HL-60 (cell line): ENCODE measurements around the gene FOLH1.
"Not testable (repeated sequence)": the region's sequence is repeated elsewhere in the genome, so short reads cannot be mapped to it uniquely, and the experiment has no call there.

Experiments used
- CTCF ChIP-seq: IDR thresholded peaks from one replicate; pipeline ENCODE4 v1.5.1; 2011; ENCODE audit warnings: low read length, control low read depth, inconsistent platforms; ENCODE audit not compliant: insufficient read depth
- POLR2AphosphoS5 ChIP-seq: IDR thresholded peaks from 2 replicates; pipeline ENCODE4 v1.6.1; 2012; ENCODE audit warnings: low read depth
- REST ChIP-seq: IDR thresholded peaks from 2 replicates; pipeline ENCODE4 v1.6.1; 2012; ENCODE audit warnings: low read depth; ENCODE audit not compliant: insufficient replicate concordance

- TF ChIP-seq CTCF, REST, POLR2AphosphoS5: not testable (repeated sequence)
Observed at GRCh38 chr11:49177936-49178335, 30.5 kb downstream of the FOLH1 start.
